Uterus (tissue), 2 donors: Measurements from ENCODE around the gene PXT1.

Experiments used
- POLR2A ChIP-seq, 2 donors: fragments of 450-650 bp; IDR thresholded peaks; one replicate each; pipeline ENCODE4 v1.6.1; 2016; ENCODE audit warnings: antibody characterized with exemption in 2 of 2, mild to moderate bottlenecking in 1 of 2, moderate library complexity in 1 of 2
- TF ChIP-seq, protein P1 (sequence below), 4 experiments: fragments of 200-600 bp in 2 of 4; fragments of 450-650 bp in 2 of 4; sonication (generic) in 2 of 4; IDR thresholded peaks; one replicate each; pipeline ENCODE4 v1.5.1; 2016 to 2019; ENCODE audit warnings: antibody characterized with exemption in 4 of 4, mild to moderate bottlenecking in 2 of 4, moderate library complexity in 1 of 4

DNA sequence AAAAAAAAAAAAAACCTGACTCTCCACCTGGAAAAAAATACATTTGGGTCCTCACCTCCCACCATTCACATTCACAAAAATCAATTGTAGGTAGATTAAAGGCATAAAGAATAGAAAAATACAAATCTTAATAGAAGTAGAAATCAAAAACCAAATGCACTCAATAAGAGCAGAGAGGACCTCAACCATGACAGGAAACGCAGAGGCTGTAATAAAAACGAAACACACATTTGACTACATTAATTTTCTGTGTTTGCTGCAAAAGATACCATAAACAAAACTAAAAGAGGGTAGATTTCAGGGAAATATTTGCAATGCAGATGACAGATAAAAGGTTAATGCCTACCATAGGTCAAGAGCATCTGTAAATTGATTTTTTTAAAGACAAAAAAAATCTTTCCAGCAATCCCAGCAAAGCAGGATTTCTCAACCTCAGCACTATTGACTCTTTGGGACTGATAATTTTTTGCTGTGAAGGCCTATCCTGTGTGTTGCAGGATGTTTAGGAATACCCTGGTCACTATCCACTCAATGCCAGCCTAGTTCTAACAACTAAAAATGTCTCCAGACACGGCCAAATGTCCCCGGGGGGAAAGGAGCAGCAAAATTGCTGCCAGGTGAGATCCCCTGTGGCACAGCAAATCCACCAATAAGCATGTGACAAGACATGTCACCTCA lies 64.3 kb downstream of the PXT1 start:
- TF ChIP-seq, protein P1, sequence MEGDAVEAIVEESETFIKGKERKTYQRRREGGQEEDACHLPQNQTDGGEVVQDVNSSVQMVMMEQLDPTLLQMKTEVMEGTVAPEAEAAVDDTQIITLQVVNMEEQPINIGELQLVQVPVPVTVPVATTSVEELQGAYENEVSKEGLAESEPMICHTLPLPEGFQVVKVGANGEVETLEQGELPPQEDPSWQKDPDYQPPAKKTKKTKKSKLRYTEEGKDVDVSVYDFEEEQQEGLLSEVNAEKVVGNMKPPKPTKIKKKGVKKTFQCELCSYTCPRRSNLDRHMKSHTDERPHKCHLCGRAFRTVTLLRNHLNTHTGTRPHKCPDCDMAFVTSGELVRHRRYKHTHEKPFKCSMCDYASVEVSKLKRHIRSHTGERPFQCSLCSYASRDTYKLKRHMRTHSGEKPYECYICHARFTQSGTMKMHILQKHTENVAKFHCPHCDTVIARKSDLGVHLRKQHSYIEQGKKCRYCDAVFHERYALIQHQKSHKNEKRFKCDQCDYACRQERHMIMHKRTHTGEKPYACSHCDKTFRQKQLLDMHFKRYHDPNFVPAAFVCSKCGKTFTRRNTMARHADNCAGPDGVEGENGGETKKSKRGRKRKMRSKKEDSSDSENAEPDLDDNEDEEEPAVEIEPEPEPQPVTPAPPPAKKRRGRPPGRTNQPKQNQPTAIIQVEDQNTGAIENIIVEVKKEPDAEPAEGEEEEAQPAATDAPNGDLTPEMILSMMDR (IDR thresholded peaks at IDR 0.05), result no peak
- TF ChIP-seq POLR2A (IDR thresholded peaks at IDR 0.05), result no peak
